B cell (primary cell): ENCODE data around the gene CCDC57. TPM values are rescaled to one million over a fixed set of nuclear protein-coding genes. Genes with fewer than 3 reads are reported as not detected.

ENCODE experiments used
- ATAC-seq: fragments of 200-7000 bp; cut with Tn5 transposase; one replicate; pipeline ENCODE4 v1.10.0; 2021; ENCODE audit warnings: low read depth, mild to moderate bottlenecking, moderate number of reproducible peaks, moderate library complexity
- CTCF ChIA-PET: fragments of 350-600 bp; sonication (Branson Sonifier 250); formaldehyde crosslinking; loops from one replicate; lab custom pipeline; 2021; ENCODE audit warnings: antibody characterized with exemption, inconsistent platforms; lab: Charles Lee
- POLR2A ChIA-PET: fragments of 350-600 bp; sonication (Branson Sonifier 250); formaldehyde crosslinking; loops from one replicate; lab custom pipeline; 2021; ENCODE audit warnings: antibody characterized with exemption; lab: Charles Lee
- DNase-seq: peaks from one replicate; pipeline ENCODE4 v3.0.0; 2013
- H2AFZ ChIP-seq: 2 replicates; pipeline ENCODE4 v1.6.1; 2012; ENCODE audit warnings: mild to moderate bottlenecking, low read depth, low read length; ENCODE audit not compliant: insufficient read depth, poor library complexity, severe bottlenecking
- H3K27ac ChIP-seq, 2 donors: 1 replicate in 1 of 2; 2 replicates in 1 of 2; pipeline ENCODE4 v1.5.1; 2012 to 2013; ENCODE audit warnings: low read length in 2 of 2, mild to moderate bottlenecking in 2 of 2, moderate library complexity in 1 of 2
- H3K27me3 ChIP-seq, 4 experiments: fragments of 200-600 bp in 1 of 4; sonication (generic) in 1 of 4; replicated peaks in 1 of 4; 1 replicate in 2 of 4; 2 replicates in 2 of 4; pipeline versions ENCODE4 v1.6.1 to v1.7.0; 2013 to 2016; ENCODE audit warnings: low read length in 3 of 4, mild to moderate bottlenecking in 2 of 4, mixed read lengths in 1 of 4, moderate library complexity in 1 of 4; ENCODE audit not compliant: insufficient read depth in 4 of 4, control insufficient read depth in 3 of 4; ENCODE audit errors: control extremely low read depth in 1 of 4
- H3K36me3 ChIP-seq, 2 experiments: replicated peaks in 1 of 2; 1 replicate in 1 of 2; 2 replicates in 1 of 2; pipeline versions ENCODE4 v1.6.1 to v1.7.1; 2013; ENCODE audit warnings: low read length in 1 of 2; ENCODE audit not compliant: insufficient read depth in 2 of 2, control insufficient read depth in 1 of 2; ENCODE audit errors: control extremely low read depth in 1 of 2, extremely low read depth in 1 of 2
- H3K4me1 ChIP-seq, 2 donors: fragments of 200-600 bp in 1 of 2; sonication (generic) in 1 of 2; 1 replicate in 1 of 2; 2 replicates in 1 of 2; pipeline versions ENCODE4 v1.5.1 to v1.6.1; 2013 to 2017; ENCODE audit warnings: low read length in 2 of 2; ENCODE audit not compliant: control insufficient read depth in 2 of 2, insufficient read depth in 2 of 2
- H3K4me2 ChIP-seq: replicated peaks from 2 replicates; pipeline ENCODE3; 2012; ENCODE audit warnings: mild to moderate bottlenecking, low read depth, low read length; ENCODE audit not compliant: poor library complexity, severe bottlenecking
- H3K4me3 ChIP-seq, 5 experiments: fragments of 200-600 bp in 1 of 5; sonication (generic) in 1 of 5; 1 replicate in 3 of 5; 2 replicates in 2 of 5; pipeline versions ENCODE4 v1.5.1 to v1.7.0; 2011 to 2016; ENCODE audit warnings: low read length in 4 of 5, mild to moderate bottlenecking in 4 of 5, low read depth in 2 of 5, control low read depth in 1 of 5, moderate library complexity in 1 of 5; ENCODE audit not compliant: insufficient read depth in 1 of 5; ENCODE audit errors: control extremely low read depth in 1 of 5, extremely low read depth in 1 of 5
- H3K79me2 ChIP-seq: fragments of 200-600 bp; sonication (generic); one replicate; pipeline ENCODE4 v1.6.0; 2016; ENCODE audit warnings: low read length; ENCODE audit not compliant: control insufficient read depth, insufficient read depth
- H3K9ac ChIP-seq: fragments of 200-600 bp; sonication (generic); 2 replicates; pipeline ENCODE4 v1.6.1; 2017; ENCODE audit warnings: mild to moderate bottlenecking, low read length, moderate library complexity
- H3K9me3 ChIP-seq, 3 donors: one replicate each; pipeline versions ENCODE4 v1.6.1 to v1.7.1; 2013; ENCODE audit warnings: low read length in 2 of 3; ENCODE audit not compliant: control insufficient read depth in 2 of 3, insufficient read depth in 1 of 3; ENCODE audit errors: control extremely low read depth in 1 of 3
- H4K20me1 ChIP-seq: 2 replicates; pipeline ENCODE4 v1.6.0; 2012; ENCODE audit warnings: mild to moderate bottlenecking, low read length; ENCODE audit not compliant: insufficient read depth, control insufficient read depth, poor library complexity, severe bottlenecking
- H3K27ac Mint-ChIP-seq: one replicate; pipeline ENCODE4 v1.8.0; 2021; ENCODE audit warnings: mixed read lengths
- H3K27me3 Mint-ChIP-seq: one replicate; pipeline ENCODE4 v1.8.0; 2021; ENCODE audit warnings: mixed read lengths
- H3K4me1 Mint-ChIP-seq: one replicate; pipeline ENCODE4 v1.8.0; 2021; ENCODE audit warnings: mixed read lengths
- H3K4me3 Mint-ChIP-seq: one replicate; pipeline ENCODE4 v1.8.0; 2021; ENCODE audit warnings: mixed read lengths
- H3K9me3 Mint-ChIP-seq: one replicate; pipeline ENCODE4 v1.8.0; 2022; ENCODE audit warnings: mixed read lengths; ENCODE audit not compliant: insufficient read depth
- EZH2 ChIP-seq: IDR thresholded peaks from 2 replicates; pipeline ENCODE4 v1.6.1; 2012; ENCODE audit warnings: borderline replicate concordance, low read depth, mild to moderate bottlenecking, moderate library complexity, low read length; ENCODE audit not compliant: insufficient read depth, poor library complexity, severe bottlenecking
- WGBS: methylation state at CpG from one replicate; pipeline ENCODE4 v1.1.5; 2013; ENCODE audit warnings: missing lambda C conversion rate; ENCODE audit not compliant: insufficient coverage; 5-methylcytosine and 5-hydroxymethylcytosine counted together
- intact Hi-C: fragments of 100-400 bp; cut with micrococcal nuclease; formaldehyde crosslinking; loops from one replicate; pipeline ENCODE4 v1.10.0; 2022
- polyA plus RNA-seq: library from polyadenylated mRNA; depleted of rRNA; stranded (reverse); fragments of >200 nt; gene quantifications from 2 replicates; pipeline ENCODE4 v1.2.3, GENCODE V29; 2012
- total RNA-seq, 2 donors: library from RNA; stranded (reverse); fragments of 120-200 nt in 1 of 2; gene quantifications; 1 replicate in 1 of 2; 2 replicates in 1 of 2; pipeline versions ENCODE4 v1.2.3 to v1.2.4, GENCODE V29; 2013 to 2022
- TF ChIP-seq, protein P1 (sequence below): fragments of 200-600 bp; IDR thresholded peaks from one replicate; pipeline ENCODE4 v1.8.0; 2022; ENCODE audit warnings: antibody characterized with exemption, mild to moderate bottlenecking

The CCDC57 gene
- total and polyA plus RNA-seq, 2 donors (not counting 1 experiment from before 2014, with no cell fraction given) = 49.7 to 67.2 TPM

DNA sequence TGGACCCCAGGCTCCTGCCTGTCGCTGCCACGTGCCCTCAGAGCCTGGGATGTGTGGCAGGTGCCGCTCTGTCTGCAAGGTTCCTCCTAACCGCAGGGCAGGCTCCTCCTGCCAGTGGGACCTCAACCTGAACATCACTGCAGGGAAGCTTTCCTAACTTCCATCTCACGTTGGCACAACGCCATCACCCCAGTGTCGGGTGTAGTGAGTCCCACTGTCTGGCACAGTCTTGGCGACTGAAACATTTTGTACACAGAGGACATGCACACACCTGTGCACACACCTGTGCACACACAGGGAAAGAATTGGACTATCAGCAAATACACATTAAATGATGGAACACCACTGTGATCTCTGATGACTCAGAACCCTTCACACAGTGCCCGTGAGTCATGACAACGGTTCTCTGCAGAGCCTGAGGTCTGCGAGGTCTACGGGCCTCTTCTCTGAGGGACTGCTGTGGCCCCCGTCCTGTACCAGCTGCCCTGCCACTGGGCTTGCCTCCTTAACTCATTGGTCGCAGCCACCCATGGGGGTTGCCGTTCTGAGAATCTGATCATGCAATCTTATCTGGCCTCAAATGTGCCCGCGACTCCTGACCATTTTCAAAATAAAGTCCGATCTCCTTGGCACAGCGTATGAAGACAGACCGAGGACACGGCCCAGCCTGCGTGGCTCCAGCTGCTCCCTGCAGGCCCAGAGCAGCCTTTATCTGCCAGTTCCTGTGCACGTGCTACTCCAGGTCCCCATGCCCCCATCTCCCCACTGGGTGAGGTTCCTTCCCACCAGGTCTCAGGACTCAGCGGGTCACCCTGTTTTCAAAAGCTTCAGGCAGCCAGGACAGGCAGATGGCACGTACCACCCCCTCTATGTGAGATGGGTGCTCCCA is 7.6 kb downstream of the CCDC57 start:
- Mint-ChIP-seq H3K4me3 (no peak overlapping the region), H3K4me1 (peaks cover 17% of the 10 kb centered on the region), H3K27ac (no peak overlapping the region), H3K27me3 (no peaks in the 10 kb centered on the region), H3K9me3 (no peaks in the 10 kb centered on the region)
- no peak for DNase-seq
- no peak for TF ChIP-seq EZH2
- TF ChIP-seq, protein P1, sequence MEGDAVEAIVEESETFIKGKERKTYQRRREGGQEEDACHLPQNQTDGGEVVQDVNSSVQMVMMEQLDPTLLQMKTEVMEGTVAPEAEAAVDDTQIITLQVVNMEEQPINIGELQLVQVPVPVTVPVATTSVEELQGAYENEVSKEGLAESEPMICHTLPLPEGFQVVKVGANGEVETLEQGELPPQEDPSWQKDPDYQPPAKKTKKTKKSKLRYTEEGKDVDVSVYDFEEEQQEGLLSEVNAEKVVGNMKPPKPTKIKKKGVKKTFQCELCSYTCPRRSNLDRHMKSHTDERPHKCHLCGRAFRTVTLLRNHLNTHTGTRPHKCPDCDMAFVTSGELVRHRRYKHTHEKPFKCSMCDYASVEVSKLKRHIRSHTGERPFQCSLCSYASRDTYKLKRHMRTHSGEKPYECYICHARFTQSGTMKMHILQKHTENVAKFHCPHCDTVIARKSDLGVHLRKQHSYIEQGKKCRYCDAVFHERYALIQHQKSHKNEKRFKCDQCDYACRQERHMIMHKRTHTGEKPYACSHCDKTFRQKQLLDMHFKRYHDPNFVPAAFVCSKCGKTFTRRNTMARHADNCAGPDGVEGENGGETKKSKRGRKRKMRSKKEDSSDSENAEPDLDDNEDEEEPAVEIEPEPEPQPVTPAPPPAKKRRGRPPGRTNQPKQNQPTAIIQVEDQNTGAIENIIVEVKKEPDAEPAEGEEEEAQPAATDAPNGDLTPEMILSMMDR = no peak
- H3K27me3 ChIP-seq = no peaks in the 10 kb centered on the region
- no peak overlapping the region for H3K4me3 ChIP-seq
- H3K9ac ChIP-seq = no peak overlapping the region
- no peak for ATAC-seq
- H3K4me1 ChIP-seq = peaks cover 10 to 11% of the 10 kb centered on the region in 2 donors
- H3K4me2 ChIP-seq = peak overlapping the region; percentile 76
- intact Hi-C loops = loop anchor here (10.0 kb wide), 1 partner anchor 210 kb away; the partner anchor contains the start of genes HEXD and OGFOD3
- WGBS = 82% methylated on average over 25 of the region's 25 CpGs
- H3K9me3 ChIP-seq = no peaks in the 10 kb centered on the region
- H3K79me2 ChIP-seq = peaks cover 3% of the 10 kb centered on the region
- ChIA-PET CTCF (interaction anchor here (0.8 to 3.1 kb wide), 17 partner anchors 8 to 246 kb away, joined by 3 to 29 read pairs (median 6); partner anchors contain the start of genes CSNK1D, DCXR and SLC16A3), POLR2A (interaction anchor here (0.5 to 1.7 kb wide), 9 partner anchors 11 to 335 kb away, joined by 3 to 12 read pairs (median 7); partner anchors contain the start of gene SLC16A3)
- H3K36me3 ChIP-seq = no peaks in the 10 kb centered on the region
- H4K20me1 ChIP-seq = no peaks in the 10 kb centered on the region
- no peak overlapping the region for H2AFZ ChIP-seq
- H3K27ac ChIP-seq = no peak overlapping the region

DNA sequence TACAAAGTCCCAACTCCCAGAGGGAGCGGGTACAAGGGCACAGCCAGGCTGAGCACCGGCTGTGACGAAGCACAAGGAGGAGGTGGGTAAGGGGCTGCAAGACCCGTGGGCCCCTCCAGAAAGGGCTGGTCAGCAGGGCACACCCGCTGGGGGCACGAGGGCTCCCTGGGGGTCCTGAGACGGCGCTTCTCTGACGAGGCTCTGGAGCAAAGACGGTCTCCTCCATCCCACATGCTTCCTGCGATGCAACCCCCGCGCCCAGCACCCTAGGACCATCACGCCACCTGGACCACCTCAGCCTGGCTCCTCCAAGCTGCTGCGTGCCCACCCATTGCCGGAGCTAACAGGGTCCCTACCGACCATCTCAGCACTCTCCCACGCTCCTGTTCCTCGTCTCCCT is 8.7 kb downstream of the CCDC57 start:
- Histone ChIP-seq H3K79me2 (peaks cover 3% of the 10 kb centered on the region), H3K9me3 (no peaks in the 10 kb centered on the region), H3K4me2 (no peak overlapping the region), H3K4me3 (no peak overlapping the region), H3K4me1 (peaks cover 10 to 11% of the 10 kb centered on the region in 2 donors), H3K36me3 (no peaks in the 10 kb centered on the region), H3K9ac (no peak overlapping the region), H2AFZ (no peak overlapping the region), H3K27ac (no peak overlapping the region), H4K20me1 (no peaks in the 10 kb centered on the region), H3K27me3 (no peaks in the 10 kb centered on the region)
- Mint-ChIP-seq H3K9me3 (no peaks in the 10 kb centered on the region), H3K4me3 (no peak overlapping the region), H3K4me1 (peaks cover 16% of the 10 kb centered on the region), H3K27me3 (no peaks in the 10 kb centered on the region), H3K27ac (peak overlapping the region; percentile 5)
- ChIA-PET POLR2A (no interaction called here), CTCF (interaction anchor here (1.1 to 3.1 kb wide), 4 partner anchors 33 to 118 kb away, joined by 3 to 25 read pairs (median 4); partner anchors contain the start of gene CSNK1D)
- intact Hi-C loops = loop anchor here (10.0 kb wide), 1 partner anchor 211 kb away; the partner anchor contains the start of genes HEXD and OGFOD3
- no peak for TF ChIP-seq EZH2
- TF ChIP-seq, protein P1 = no peak
- DNase-seq (no peak), ATAC-seq (no peak)
- 87% methylated on average over 19 of the region's 19 CpGs for WGBS
